Muscle of leg (tissue), 11 donors: ENCODE data around the gene PRLR. TPM values are rescaled to one million over a fixed set of nuclear protein-coding genes. Genes with fewer than 3 reads are reported as not detected.
A peak's percentile ranks its signal among the peaks of the same experiment; 100 is the strongest.
"Not testable (repeated sequence)": the region's sequence is repeated elsewhere in the genome, so short reads cannot be mapped to it uniquely, and the experiment has no call there.

Experiments used
- DNase-seq: peaks from one replicate; pipeline ENCODE4 v3.0.0; 2013
- H3K27ac ChIP-seq: one replicate; pipeline ENCODE4 v1.5.1; 2013; ENCODE audit warnings: mild to moderate bottlenecking, low read length, control low read depth
- H3K27me3 ChIP-seq: one replicate; pipeline ENCODE4 v1.6.1; 2013; ENCODE audit warnings: low read length; ENCODE audit not compliant: control insufficient read depth, insufficient read depth
- H3K36me3 ChIP-seq: one replicate; pipeline ENCODE4 v1.6.1; 2013; ENCODE audit warnings: low read length; ENCODE audit not compliant: control insufficient read depth, insufficient read depth
- H3K4me1 ChIP-seq: one replicate; pipeline ENCODE4 v1.6.1; 2013; ENCODE audit warnings: low read length; ENCODE audit not compliant: control insufficient read depth, insufficient read depth
- H3K4me3 ChIP-seq: one replicate; pipeline ENCODE4 v1.5.1; 2013; ENCODE audit warnings: low read length, control low read depth
- H3K9me3 ChIP-seq: replicated peaks from 2 replicates; pipeline ENCODE4 v1.6.1; 2013; ENCODE audit warnings: low read depth, low read length; ENCODE audit not compliant: control insufficient read depth
- WGBS: methylation state at CpG from one replicate; pipeline ENCODE4 v1.1.5; 2013; ENCODE audit warnings: missing lambda C conversion rate; ENCODE audit not compliant: insufficient coverage; 5-methylcytosine and 5-hydroxymethylcytosine counted together
- polyA plus RNA-seq, 8 donors: library from polyadenylated mRNA; unstranded; fragments of 120-200 nt; gene quantifications; one replicate each; pipeline versions ENCODE4 v1.2.1 to v1.2.3, GENCODE V29; 2013; ENCODE audit warnings: inconsistent platforms in 1 of 8, low replicate concordance in 1 of 8; ENCODE audit not compliant: insufficient read length in 8 of 8, insufficient read depth in 1 of 8
- total RNA-seq: library from RNA; stranded (reverse); fragments of 120-200 nt; gene quantifications from one replicate; pipeline ENCODE4 v1.2.4, GENCODE V29; 2013

Gene PRLR
- total and polyA plus RNA-seq, 9 donors = 0.15 to 2.5 (median 0.53) TPM

DNA sequence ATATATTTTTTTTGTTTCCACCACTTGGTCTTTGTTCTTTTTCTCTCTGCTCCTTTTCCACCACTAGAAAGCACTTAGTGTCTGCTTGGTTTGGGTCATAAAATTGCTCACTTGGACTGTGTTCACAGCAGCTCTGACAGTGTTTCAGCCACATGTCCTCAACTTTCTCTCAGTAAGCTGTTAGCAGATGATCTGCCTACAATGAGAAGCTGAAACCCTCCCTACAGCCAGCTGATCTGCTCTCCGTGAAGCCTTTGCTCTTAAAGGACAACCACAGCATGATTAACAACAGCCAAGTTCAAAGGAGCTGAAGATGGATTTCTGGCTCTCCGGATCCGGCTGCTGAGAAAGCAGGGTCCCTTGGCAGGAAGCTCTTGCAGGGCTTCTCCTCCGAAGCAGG, 31.6 kb downstream of the PRLR start:
- H3K27me3 ChIP-seq = no peaks in the 10 kb centered on the region
- DNase-seq = no peak
- no CpG with 5 or more reads among the region's 4 CpGs for WGBS
- peak overlapping the region; percentile 37 for H3K27ac ChIP-seq
- H3K4me3 ChIP-seq = no peak overlapping the region
- no peaks in the 10 kb centered on the region for H3K9me3 ChIP-seq
- peaks cover 18% of the 10 kb centered on the region for H3K4me1 ChIP-seq
- no peaks in the 10 kb centered on the region for H3K36me3 ChIP-seq

DNA sequence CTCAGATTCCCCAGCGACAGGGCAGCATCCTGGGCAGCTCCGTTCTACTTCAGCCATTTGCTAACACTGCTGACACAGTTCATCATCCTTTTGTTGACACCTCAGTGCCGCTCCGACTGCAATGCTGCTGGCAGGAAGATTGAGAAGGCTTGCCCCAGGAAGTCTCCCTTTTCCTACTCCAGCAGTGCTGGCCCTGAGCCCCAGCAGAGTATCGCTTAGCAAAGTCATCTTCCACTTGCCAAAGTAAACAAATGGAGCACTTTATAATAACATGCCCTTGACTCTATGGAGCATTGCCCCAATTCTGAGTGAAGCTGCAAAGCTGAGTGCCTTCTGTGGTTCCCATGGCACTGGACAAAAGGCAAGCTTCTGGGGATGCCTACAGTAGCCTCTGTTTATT, 32.2 kb downstream of the PRLR start:
- peak; percentile 48 for DNase-seq
- no peak overlapping the region for H3K27ac ChIP-seq
- no peak overlapping the region for H3K4me3 ChIP-seq
- no peaks in the 10 kb centered on the region for H3K36me3 ChIP-seq
- H3K27me3 ChIP-seq = no peaks in the 10 kb centered on the region
- WGBS = 14% methylated on average over 5 of the region's 5 CpGs
- H3K9me3 ChIP-seq = no peaks in the 10 kb centered on the region
- peaks cover 18% of the 10 kb centered on the region for H3K4me1 ChIP-seq

DNA sequence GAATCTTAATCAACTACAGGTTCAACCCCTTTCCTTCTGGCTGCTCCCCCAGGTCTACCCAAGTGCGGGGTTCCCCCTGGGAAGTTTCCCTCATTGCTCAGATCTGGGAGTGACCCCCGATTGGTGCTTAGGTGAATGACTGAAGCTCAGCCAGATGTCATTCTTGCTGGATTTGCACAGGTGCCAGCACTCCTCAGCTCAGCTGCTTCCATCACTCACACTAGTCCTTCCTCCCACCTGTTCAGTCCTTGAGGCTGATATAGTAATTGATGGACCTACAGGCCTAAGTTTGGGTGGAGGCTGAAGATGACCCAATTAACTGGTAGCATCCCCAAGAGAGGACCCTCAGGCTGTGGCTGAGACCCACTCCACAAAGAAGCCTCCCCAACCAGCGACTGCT, 32.9 kb downstream of the PRLR start:
- Histone ChIP-seq H3K36me3 (no peaks in the 10 kb centered on the region), H3K27ac (no peak overlapping the region), H3K4me1 (peaks cover 18% of the 10 kb centered on the region), H3K9me3 (no peaks in the 10 kb centered on the region), H3K4me3 (no peak overlapping the region), H3K27me3 (no peaks in the 10 kb centered on the region)
- 83% methylated on average over 2 of the region's 3 CpGs for WGBS
- DNase-seq = no peak

DNA sequence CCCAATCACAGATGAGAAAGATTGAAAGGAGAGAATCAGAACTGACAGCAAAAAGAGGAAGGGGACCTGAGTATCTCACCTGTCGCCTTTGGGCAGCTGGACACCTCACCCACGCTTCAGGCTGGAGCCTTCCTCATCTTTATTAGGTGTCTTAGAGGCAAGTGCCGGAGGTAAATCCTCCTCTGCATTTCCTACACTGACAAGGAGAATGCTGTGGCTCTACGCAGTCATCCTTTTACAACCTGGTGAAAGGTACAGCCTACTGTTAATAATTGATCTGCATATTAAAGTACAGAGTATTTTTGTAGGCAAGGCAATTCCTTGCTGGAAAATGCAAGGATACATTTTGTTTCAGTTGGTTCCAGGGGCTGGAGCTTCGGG, 34.8 kb downstream of the PRLR start:
- H3K27ac ChIP-seq = no peak overlapping the region
- H3K4me3 ChIP-seq = no peak overlapping the region
- no peaks in the 10 kb centered on the region for H3K36me3 ChIP-seq
- no CpG with 5 or more reads among the region's 5 CpGs for WGBS
- no peaks in the 10 kb centered on the region for H3K9me3 ChIP-seq
- no peak for DNase-seq
- no peaks in the 10 kb centered on the region for H3K27me3 ChIP-seq
- peaks cover 18% of the 10 kb centered on the region for H3K4me1 ChIP-seq

DNA sequence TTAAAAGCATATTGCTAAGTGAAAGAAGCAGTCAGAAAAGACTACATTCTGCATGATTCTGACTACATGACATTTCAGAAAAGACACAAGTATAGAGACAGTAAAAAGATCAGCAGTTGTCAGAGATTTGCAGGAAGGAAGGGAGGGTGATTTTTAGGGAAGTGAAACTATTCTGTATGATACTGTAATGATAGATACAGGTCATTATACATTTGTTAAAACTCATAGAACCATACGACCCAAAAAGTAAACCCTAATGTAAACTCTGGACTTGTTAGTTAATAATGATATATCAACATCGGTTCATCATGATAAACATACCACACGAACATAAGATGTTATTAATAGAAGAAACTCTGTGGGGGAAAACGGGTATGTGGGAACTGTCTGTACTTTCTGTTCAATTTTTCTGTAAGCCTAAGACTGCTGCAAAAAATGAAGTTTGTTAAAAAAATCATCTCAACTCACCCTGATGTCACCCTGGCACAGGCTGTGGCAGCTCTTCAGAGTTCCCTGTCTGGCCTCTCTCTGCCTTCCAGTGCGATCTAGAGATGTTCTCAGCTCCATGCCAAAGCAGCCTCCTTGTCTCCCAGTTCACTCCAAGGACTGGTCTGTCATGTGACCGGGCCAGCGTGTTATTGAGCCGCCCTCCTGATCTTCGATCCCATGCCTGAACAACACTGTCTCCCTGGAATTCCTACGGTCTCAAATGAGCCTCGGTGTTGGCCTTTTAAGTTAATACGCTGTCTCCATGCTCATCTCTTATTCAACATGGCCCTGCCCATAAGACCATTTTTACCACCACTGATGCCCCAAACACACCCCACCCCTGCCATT, 35.4 kb downstream of the PRLR start:
- Histone ChIP-seq H3K27ac (no peak overlapping the region), H3K9me3 (no peaks in the 10 kb centered on the region), H3K4me1 (peaks cover 18% of the 10 kb centered on the region), H3K36me3 (no peaks in the 10 kb centered on the region), H3K4me3 (no peak overlapping the region), H3K27me3 (no peaks in the 10 kb centered on the region)
- WGBS = 75% methylated on average over 8 of the region's 12 CpGs
- peak; percentile 33 for DNase-seq

DNA sequence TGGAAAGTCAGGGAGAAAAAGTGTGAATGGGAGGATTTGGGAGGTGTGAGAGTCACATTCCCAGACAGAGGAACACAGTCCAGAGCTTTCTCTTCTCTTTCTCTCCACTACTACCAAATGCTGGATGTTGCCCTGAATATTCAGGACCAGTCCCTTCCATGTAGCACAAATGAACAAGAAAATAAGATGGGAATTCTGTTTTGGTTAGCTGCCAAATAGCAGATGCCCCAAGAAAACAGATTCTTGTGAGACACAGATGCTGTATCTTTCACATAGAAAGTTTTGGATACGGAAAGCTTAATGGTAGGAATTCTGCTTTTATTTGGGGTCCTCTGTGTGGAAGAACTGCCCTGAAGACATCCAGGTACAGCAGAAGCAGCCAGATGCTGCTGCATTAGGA, 37.8 kb downstream of the PRLR start:
- DNase-seq = no peak
- no peaks in the 10 kb centered on the region for H3K27me3 ChIP-seq
- 89% methylated on average over 1 of the region's 1 CpG for WGBS
- no peak overlapping the region for H3K4me3 ChIP-seq
- H3K9me3 ChIP-seq = no peaks in the 10 kb centered on the region
- H3K36me3 ChIP-seq = no peaks in the 10 kb centered on the region
- no peak overlapping the region for H3K27ac ChIP-seq
- peaks cover 4% of the 10 kb centered on the region for H3K4me1 ChIP-seq

DNA sequence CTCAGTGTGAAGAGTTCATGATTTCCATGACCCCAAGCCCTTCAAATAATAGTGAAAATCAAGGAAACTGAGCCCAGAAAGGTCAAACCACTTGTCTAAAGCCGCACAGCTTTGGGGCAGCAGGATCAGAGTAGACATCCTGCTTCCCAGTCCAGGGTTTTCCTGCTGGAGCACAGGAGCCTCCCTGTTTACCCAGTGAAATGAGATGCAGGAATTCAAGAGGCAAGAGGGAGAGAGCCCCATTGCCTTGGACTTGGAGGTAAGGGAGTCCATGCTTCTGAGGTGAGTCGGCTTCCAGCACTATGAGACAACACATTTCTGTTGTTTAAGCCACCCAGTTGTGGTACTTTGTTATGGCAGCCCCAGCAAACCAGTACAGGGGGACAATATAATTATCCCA, 40.5 kb downstream of the PRLR start:
- not testable (repeated sequence) for DNase-seq, H3K4me1 ChIP-seq, H3K9me3 ChIP-seq, H3K27ac ChIP-seq, H3K4me3 ChIP-seq, H3K27me3 ChIP-seq, H3K36me3 ChIP-seq
- no CpG with 5 or more reads among the region's 2 CpGs for WGBS

DNA sequence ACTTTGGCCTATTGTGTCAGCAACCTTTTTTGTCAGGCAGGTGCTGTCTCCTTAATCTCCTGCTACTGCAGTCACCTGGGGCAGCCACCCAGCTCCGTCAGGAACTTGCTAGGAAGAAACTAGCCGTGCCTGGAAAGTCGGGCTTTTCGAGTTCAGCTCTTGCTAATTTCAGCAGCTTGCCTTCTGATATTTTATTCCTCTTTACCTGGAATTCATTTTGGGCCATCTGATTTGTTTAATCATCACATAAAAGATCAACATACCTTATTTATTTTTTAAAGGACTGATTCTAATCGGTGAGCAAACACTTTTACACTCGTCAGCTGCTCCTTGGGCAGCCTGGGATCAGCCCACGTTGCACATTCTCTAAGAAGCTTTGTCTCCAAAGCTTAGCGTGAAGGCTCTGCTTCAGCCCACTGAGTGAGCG, 42.2 kb downstream of the PRLR start:
- H3K27ac ChIP-seq = no peak overlapping the region
- no peak for DNase-seq
- H3K4me3 ChIP-seq = no peak overlapping the region
- H3K36me3 ChIP-seq = no peaks in the 10 kb centered on the region
- H3K4me1 ChIP-seq = no peaks in the 10 kb centered on the region
- no peaks in the 10 kb centered on the region for H3K9me3 ChIP-seq
- WGBS = 70% methylated on average over 8 of the region's 9 CpGs
- no peaks in the 10 kb centered on the region for H3K27me3 ChIP-seq

DNA sequence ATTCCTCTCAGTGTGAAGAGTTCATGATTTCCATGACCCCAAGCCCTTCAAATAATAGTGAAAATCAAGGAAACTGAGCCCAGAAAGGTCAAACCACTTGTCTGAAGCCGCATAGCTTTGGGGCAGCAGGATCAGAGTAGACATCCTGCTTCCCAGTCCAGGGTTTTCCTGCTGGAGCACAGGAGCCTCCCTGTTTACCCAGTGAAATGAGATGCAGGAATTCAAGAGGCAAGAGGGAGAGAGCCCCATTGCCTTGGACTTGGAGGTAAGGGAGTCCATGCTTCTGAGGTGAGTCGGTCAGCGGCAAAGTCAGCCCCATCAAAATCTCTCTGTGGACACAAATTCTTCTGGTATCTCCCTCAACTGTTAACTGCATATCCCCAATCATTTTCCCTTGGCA, 42.7 kb downstream of the PRLR start:
- not testable (repeated sequence) for H3K4me3 ChIP-seq, H3K27ac ChIP-seq, DNase-seq, H3K9me3 ChIP-seq, H3K4me1 ChIP-seq, H3K27me3 ChIP-seq, H3K36me3 ChIP-seq
- WGBS = 70% methylated on average over 2 of the region's 3 CpGs

DNA sequence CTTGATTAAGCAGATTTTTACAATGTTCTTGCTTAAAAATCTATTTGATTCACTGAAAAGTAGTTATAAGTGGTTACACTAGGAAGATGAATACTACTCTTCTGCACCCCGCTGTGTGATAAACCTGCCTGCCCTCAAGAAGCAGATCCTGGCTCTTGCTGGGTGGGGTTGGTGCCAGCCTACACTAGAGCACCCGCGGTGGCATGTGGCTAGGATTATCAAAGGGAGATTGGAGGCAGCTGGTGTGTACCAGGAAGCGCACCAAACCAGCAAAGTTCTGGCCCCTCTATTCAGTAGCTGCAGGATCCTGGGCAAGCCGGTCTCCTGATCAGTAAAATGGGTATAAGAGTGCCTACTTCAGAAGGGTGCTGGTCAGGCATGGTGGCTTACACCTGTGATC, 43.5 kb downstream of the PRLR start:
- 92% methylated on average over 3 of the region's 5 CpGs for WGBS
- H3K9me3 ChIP-seq = no peaks in the 10 kb centered on the region
- H3K4me3 ChIP-seq = no peak overlapping the region

DNA sequence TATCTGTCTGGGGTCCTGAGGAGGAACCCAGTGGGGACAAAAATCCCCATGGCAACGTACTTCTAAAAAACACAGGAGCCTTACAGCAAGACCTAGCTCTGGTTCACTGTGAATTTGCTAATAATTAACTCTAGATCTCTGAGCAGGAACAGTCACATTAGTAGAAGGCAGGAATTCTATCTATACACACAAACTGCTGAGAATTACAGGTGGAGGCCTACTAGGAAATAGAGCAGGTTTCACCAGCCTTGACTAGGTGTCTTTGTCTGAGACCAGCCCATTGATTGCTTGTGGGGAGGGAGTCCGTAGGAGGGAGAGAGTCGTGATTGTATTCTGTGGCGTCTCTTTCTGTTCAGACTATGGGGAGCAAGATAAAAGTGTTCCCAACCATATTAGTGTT, 44.8 kb downstream of the PRLR start:
- no peak overlapping the region for H3K27ac ChIP-seq
- no peaks in the 10 kb centered on the region for H3K4me1 ChIP-seq
- H3K27me3 ChIP-seq = no peaks in the 10 kb centered on the region
- whole genome bisulfite sequencing = no CpG with 5 or more reads among the region's 4 CpGs
- no peaks in the 10 kb centered on the region for H3K36me3 ChIP-seq
- no peak overlapping the region for H3K4me3 ChIP-seq
- DNase-seq = no peak
- H3K9me3 ChIP-seq = no peaks in the 10 kb centered on the region

More for the DNA sequence above, 43.5 kb downstream of the PRLR start:
- H3K4me1 ChIP-seq = no peaks in the 10 kb centered on the region
- no peaks in the 10 kb centered on the region for H3K36me3 ChIP-seq
- no peak overlapping the region for H3K27ac ChIP-seq
- no peak for DNase-seq
- no peaks in the 10 kb centered on the region for H3K27me3 ChIP-seq
